ENCODE data around the gene HIP1R. TPM values are rescaled to one million over a fixed set of nuclear protein-coding genes. Genes with fewer than 3 reads are reported as not detected.
"Not testable (repeated sequence)": the region's sequence is repeated elsewhere in the genome, so short reads cannot be mapped to it uniquely, and the experiment has no call there.

The HIP1R gene
- total and polyA plus RNA-seq, 2 of the 13 experiments (the other 11 are each of a cell fraction or from before 2014, with no cell fraction given), result 18.4 to 25.5 TPM

DNA sequence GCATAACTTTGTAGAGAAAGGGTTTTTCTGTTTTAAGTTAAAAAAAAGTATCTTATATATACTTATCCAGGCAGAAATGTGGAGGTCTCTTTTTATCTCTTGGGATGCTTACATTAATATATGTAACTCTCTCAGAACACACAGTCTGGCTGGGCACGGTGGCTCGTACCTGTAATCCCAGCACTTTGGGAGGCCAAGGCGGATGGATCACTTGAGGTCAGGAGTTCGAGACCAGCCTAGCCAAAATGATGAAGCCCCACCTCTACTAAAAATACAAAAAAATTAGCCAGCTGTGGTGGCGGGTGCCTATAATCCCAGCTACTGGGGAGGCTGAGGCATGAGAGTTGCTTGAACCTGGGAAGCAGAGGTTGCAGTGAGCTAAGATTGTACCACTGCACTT is 41.0 kb downstream of the HIP1R start:
- 93% methylated on average over 5 of the region's 5 CpGs for WGBS (ENCODE audit: low lambda C conversion rate)
- H2AFZ ChIP-seq (ENCODE audit: low read length); in situ Hi-C loops (cut with HindIII; ENCODE audit: extremely low pct_ligation_motif_present, low pct_unique_long_range_greater_than_20kb); POLR2A ChIA-PET; ATAC-seq; BruUV-seq (replicated peaks); H3K9me3 ChIP-seq (ENCODE audit: low read length); FAIRE-seq; H3K9ac ChIP-seq (ENCODE audit: insufficient read depth, low read depth, low read length); CTCF ChIA-PET (ENCODE audit: low intra/inter-chr PET ratio, low total read pairs); H3K4me2 ChIP-seq (ENCODE audit: low read depth, low read length); H4K20me1 ChIP-seq (ENCODE audit: insufficient read depth, low read length); H3K36me3 ChIP-seq (replicated peaks in 1 of 2; ENCODE audit: control insufficient read depth in 1 of 2, insufficient read depth in 2 of 2, low read length in 2 of 2); H3K27me3 ChIP-seq (ENCODE audit: control insufficient read depth in 1 of 2, insufficient read depth in 2 of 2, low read length in 2 of 2); intact Hi-C loops (cut with micrococcal nuclease; ENCODE audit: unreplicated experiment); H3K4me3 ChIP-seq (replicated peaks in 1 of 3; ENCODE audit: insufficient read depth in 1 of 3, low read depth in 2 of 3, low read length in 3 of 3); DNase-seq (ENCODE audit: low spot score); H3K27ac ChIP-seq (ENCODE audit: extremely low read length, insufficient read depth, low read length): not testable (repeated sequence)
- peaks cover 44% of the 10 kb centered on the region for H3K79me2 ChIP-seq (ENCODE audit: insufficient read depth, low read length)
- H3K4me1 ChIP-seq (ENCODE audit: insufficient read depth, low read length), result peaks cover 34% of the 10 kb centered on the region

DNA sequence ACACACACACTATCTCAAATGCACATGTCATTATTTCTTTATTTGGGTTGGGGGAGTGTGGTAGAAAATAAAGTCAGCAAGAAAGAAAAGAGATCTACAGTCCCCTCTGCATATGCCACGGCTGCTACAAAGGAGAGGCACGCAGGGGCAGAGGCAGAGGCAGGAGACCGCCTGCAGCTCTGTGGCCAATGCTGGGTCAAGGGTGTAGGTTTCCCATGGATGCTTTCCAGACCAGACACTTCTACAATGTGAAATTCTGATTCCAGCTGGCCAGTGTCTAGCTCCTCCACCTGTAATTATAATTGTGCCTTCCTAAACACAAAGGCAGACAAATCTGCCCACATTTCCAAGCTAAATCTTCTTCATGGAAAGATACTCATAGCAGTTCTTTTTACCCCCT is 41.5 kb downstream of the HIP1R start:
- BruUV-seq (replicated peaks), result no TSS peak
- TF ChIP-seq, protein P1, sequence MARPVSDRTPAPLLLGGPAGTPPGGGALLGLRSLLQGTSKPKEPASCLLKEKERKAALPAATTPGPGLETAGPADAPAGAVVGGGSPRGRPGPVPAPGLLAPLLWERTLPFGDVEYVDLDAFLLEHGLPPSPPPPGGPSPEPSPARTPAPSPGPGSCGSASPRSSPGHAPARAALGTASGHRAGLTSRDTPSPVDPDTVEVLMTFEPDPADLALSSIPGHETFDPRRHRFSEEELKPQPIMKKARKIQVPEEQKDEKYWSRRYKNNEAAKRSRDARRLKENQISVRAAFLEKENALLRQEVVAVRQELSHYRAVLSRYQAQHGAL (CRISPR knock-in tag; IDR thresholded peaks at IDR 0.05; ENCODE audit: not compliant biosample characterization), result no peak
- TF ChIP-seq ZNF644 (CRISPR knock-in tag; IDR thresholded peaks at IDR 0.05; ENCODE audit: low read depth) (no peak), ZBTB8A (CRISPR knock-in tag; IDR thresholded peaks at IDR 0.05; ENCODE audit: borderline replicate concordance, low read depth) (no peak), HINFP (CRISPR knock-in tag; IDR thresholded peaks at IDR 0.05; ENCODE audit: low read depth) (no peak)
- Histone ChIP-seq H3K36me3 (replicated peaks in 1 of 2; ENCODE audit: control insufficient read depth in 1 of 2, insufficient read depth in 2 of 2, low read length in 2 of 2) (no peaks in the 10 kb centered on the region), H2AFZ (ENCODE audit: low read length) (no peak overlapping the region), H4K20me1 (ENCODE audit: insufficient read depth, low read length) (no peaks in the 10 kb centered on the region), H3K4me2 (ENCODE audit: low read depth, low read length) (no peak overlapping the region), H3K9ac (ENCODE audit: insufficient read depth, low read depth, low read length) (no peak overlapping the region), H3K9me3 (ENCODE audit: low read length) (no peaks in the 10 kb centered on the region), H3K79me2 (ENCODE audit: insufficient read depth, low read length) (peaks cover 49% of the 10 kb centered on the region), H3K4me3 (replicated peaks in 1 of 3; ENCODE audit: insufficient read depth in 1 of 3, low read depth in 2 of 3, low read length in 3 of 3) (no peak overlapping the region), H3K27me3 (ENCODE audit: control insufficient read depth in 1 of 2, insufficient read depth in 2 of 2, low read length in 2 of 2) (no peaks in the 10 kb centered on the region), H3K4me1 (ENCODE audit: insufficient read depth, low read length) (peaks cover 36% of the 10 kb centered on the region), H3K27ac (ENCODE audit: extremely low read length, insufficient read depth, low read length) (no peak overlapping the region)
- intact Hi-C loops (cut with micrococcal nuclease; ENCODE audit: unreplicated experiment) (no loop called here), in situ Hi-C loops (cut with HindIII; ENCODE audit: extremely low pct_ligation_motif_present, low pct_unique_long_range_greater_than_20kb) (no loop called here)
- ATAC-seq, result no peak
- DNase-seq (ENCODE audit: low spot score), result no peak
- FAIRE-seq, result no peak
- 56% methylated on average over 3 of the region's 3 CpGs for WGBS (ENCODE audit: low lambda C conversion rate)
- ChIA-PET POLR2A (no interaction called here), CTCF (ENCODE audit: low intra/inter-chr PET ratio, low total read pairs) (no interaction called here)

Data from HepG2 (cell line).